Activated T-helper 2 cell treated with anti-CD3 and anti-CD28 coated beads, Interferon-gamma antibody, Interleukin-2, Interleukin-4, amounts not matched to agents 10 μg/mL and 5 μg/mL and 100 μg/mL, durations not matched to agents 14 hours and 24 hours and 36 hours (primary cell): ENCODE measurements around the gene FSIP1. TPM values are rescaled to one million over a fixed set of nuclear protein-coding genes. Genes with fewer than 3 reads are reported as not detected.

Experiments
- DNase-seq: peaks from one replicate; pipeline ENCODE4 v3.0.0; 2021; ENCODE audit warnings: low spot score
- H3K27ac Mint-ChIP-seq: one replicate; pipeline ENCODE4 v1.8.0; 2021; ENCODE audit warnings: mixed read lengths
- H3K27me3 Mint-ChIP-seq: one replicate; pipeline ENCODE4 v1.8.0; 2021; ENCODE audit warnings: low read depth, mixed read lengths
- H3K36me3 Mint-ChIP-seq: one replicate; pipeline ENCODE4 v1.8.0; 2021; ENCODE audit warnings: low read depth, mixed read lengths
- H3K4me1 Mint-ChIP-seq: one replicate; pipeline ENCODE4 v1.8.0; 2021; ENCODE audit warnings: low read depth, mixed read lengths
- H3K4me3 Mint-ChIP-seq: one replicate; pipeline ENCODE4 v1.8.0; 2021; ENCODE audit warnings: low read depth, mild to moderate bottlenecking, moderate library complexity, mixed read lengths
- H3K9me3 Mint-ChIP-seq: one replicate; pipeline ENCODE4 v1.8.0; 2021; ENCODE audit warnings: mixed read lengths
- intact Hi-C: fragments of 100-400 bp; cut with micrococcal nuclease; formaldehyde crosslinking; loops from one replicate; pipeline ENCODE4 v1.15.1; 2023
- total RNA-seq: library from RNA; stranded (reverse); gene quantifications from 2 replicates; pipeline ENCODE4 v1.2.3, GENCODE V29; 2022

Gene FSIP1
- total RNA-seq, 1 donor from 2014 or later: 0.14 TPM

DNA sequence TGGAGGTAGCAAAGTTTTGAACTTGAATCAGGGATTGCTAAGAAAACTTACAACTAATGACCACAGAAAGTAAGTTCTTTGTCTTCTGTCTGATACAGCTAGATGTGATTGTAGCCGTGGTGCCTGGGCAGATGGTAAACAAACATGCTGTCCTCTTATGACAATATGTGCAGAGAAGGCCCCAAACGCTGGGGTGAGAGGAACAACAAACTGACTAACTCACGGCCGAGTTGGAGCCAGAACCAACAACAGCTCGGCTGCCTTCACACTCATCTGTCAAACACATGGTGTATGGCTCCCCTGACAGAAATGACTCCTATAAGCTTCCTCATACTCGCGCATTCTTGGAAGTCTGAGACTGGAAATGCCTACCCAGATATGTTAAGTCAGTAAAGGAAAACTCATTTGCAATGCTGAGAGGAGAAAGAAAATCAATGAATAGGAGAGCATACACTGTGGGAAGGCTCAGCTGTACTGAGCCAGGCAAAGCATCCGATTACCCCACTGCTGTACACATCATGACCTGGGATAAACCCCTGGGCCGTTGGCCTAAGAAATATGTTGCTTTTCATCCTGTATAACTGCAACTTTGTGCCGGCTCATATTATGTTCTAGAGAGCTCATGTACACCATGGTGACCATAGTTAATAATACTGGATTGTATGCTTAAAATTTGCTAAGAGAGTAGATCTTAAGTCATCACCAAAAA lies 196.1 kb downstream of the FSIP1 start:
- H3K27me3 Mint-ChIP-seq: peaks cover 33% of the 10 kb centered on the region
- intact Hi-C loops: no loop called here
- no peaks in the 10 kb centered on the region for H3K36me3 Mint-ChIP-seq

DNA sequence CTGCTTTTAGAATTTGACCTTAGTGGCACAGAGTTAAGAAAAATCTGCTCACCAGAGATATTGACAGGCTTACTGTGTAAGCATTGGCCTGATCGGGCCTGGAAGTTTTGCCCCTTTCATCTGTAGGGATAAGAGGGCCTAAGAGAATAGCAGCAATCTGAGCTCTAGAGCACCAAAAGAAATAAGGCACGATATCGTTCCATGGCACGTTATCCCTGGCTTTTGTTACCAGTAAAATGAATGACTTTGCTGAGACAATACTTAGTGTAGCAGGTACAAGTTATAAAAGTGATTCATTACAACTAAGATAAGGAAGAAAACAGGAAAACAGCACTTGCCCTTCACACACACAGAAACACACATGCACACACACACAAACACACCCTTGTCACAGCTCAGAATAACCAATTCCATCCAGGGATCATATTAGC lies 196.8 kb downstream of the FSIP1 start:
- H3K27ac Mint-ChIP-seq: no peak overlapping the region
- peaks cover 8% of the 10 kb centered on the region for H3K4me1 Mint-ChIP-seq
- H3K36me3 Mint-ChIP-seq: no peaks in the 10 kb centered on the region
- H3K9me3 Mint-ChIP-seq: no peaks in the 10 kb centered on the region
- intact Hi-C loops: no loop called here
- no peak overlapping the region for H3K4me3 Mint-ChIP-seq
- no peak for DNase-seq
- peaks cover 36% of the 10 kb centered on the region for H3K27me3 Mint-ChIP-seq

More for the DNA sequence above, 196.1 kb downstream of the FSIP1 start:
- H3K4me3 Mint-ChIP-seq: no peak overlapping the region
- DNase-seq: no peak
- no peak overlapping the region for H3K27ac Mint-ChIP-seq
- H3K9me3 Mint-ChIP-seq: no peaks in the 10 kb centered on the region
- peaks cover 3% of the 10 kb centered on the region for H3K4me1 Mint-ChIP-seq

GRCh38 chr15:39585389-39585841 lies 197.2 kb downstream of the FSIP1 start:
- Mint-ChIP-seq H3K36me3 (no peaks in the 10 kb centered on the region), H3K27me3 (peaks cover 33% of the 10 kb centered on the region), H3K4me1 (peaks cover 8% of the 10 kb centered on the region), H3K4me3 (no peak overlapping the region), H3K9me3 (no peaks in the 10 kb centered on the region), H3K27ac (no peak overlapping the region)
- intact Hi-C loops: no loop called here
- DNase-seq: no peak

DNA sequence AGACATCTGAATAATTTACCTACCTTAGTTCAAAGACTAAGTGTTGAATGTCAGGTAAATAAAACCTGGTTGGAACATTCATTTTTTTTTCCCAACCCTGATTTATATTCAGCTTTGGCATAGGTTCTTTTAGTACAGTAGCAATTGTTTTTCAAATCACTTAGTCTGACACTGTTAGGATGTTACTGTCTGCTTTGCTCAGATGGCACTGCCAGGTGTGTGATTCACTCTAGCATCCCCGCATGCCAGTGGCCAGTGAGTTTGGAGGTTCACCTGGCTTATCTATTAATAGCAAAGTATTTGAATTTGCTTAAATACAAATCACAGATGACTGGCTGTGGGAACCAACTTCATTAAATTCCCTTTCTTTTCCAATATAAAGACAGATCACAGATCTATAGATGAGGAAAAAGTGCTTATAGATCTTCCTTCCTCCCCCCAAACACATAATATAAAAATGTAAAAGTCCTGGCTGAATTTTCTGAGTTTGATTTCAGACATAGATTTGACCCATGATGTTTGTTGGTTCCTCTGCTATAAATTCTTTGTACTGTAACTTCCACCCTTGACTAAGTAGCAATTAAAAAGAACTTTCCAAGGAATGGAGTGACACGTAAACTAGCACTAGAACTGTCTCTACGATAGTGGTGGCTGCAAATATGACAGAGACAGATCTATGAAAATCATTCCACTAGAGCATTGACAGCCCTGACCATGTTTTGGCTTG lies 197.8 kb downstream of the FSIP1 start:
- Mint-ChIP-seq H3K27ac (no peak overlapping the region), H3K36me3 (no peaks in the 10 kb centered on the region), H3K27me3 (peaks cover 32% of the 10 kb centered on the region), H3K4me3 (no peak overlapping the region), H3K9me3 (no peaks in the 10 kb centered on the region), H3K4me1 (peaks cover 11% of the 10 kb centered on the region)
- intact Hi-C loops: loop anchor here (5.0 kb wide), 2 partner anchors 102 to 878 kb away; no protein-coding TSS in a partner anchor
- DNase-seq: no peak

GRCh38 chr15:39584266-39584659 lies 198.4 kb downstream of the FSIP1 start:
- Mint-ChIP-seq H3K4me3 (no peak overlapping the region), H3K27me3 (peaks cover 37% of the 10 kb centered on the region), H3K27ac (no peak overlapping the region), H3K4me1 (peaks cover 15% of the 10 kb centered on the region), H3K36me3 (no peaks in the 10 kb centered on the region), H3K9me3 (no peaks in the 10 kb centered on the region)
- DNase-seq: no peak
- intact Hi-C loops: loop anchor here (5.0 kb wide), 2 partner anchors 103 to 877 kb away; no protein-coding TSS in a partner anchor

DNA sequence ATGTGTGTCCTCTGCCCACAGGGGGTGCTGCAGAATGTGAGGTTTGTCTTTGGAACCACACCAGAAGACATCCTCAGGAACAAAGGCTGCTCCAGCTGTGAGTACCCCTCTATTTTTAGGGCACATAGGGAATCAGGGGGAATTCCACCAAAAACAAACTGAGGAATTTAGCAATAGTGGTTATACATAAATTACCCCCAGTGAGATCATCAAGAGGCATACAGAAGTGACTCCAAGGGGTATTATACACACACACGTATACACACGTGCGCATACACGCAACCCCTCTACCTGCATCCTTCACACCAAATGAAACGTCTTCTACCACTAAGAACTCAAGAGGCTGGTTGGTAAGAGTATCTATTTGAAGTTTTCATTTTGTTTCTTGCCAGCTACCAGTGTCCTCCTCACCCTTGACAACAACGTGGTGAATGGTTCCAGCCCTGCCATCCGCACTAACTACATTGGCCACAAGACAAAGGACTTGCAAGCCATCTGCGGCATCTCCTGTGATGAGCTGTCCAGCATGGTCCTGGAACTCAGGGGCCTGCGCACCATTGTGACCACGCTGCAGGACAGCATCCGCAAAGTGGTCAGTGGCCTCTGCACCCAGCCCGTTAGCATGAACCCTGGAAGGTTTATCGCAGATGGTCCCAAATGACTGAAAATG lies 198.9 kb downstream of the FSIP1 start:
- DNase-seq: no peak
- no peak overlapping the region for H3K27ac Mint-ChIP-seq
- intact Hi-C loops: loop anchor here (2.0 to 5.0 kb wide), 4 partner anchors 39 to 876 kb away; no protein-coding TSS in a partner anchor
- H3K9me3 Mint-ChIP-seq: no peaks in the 10 kb centered on the region
- H3K4me3 Mint-ChIP-seq: no peak overlapping the region
- H3K36me3 Mint-ChIP-seq: no peaks in the 10 kb centered on the region
- peaks cover 17% of the 10 kb centered on the region for H3K4me1 Mint-ChIP-seq
- H3K27me3 Mint-ChIP-seq: peaks cover 38% of the 10 kb centered on the region

- no peak overlapping the region for H3K27ac Mint-ChIP-seq
- no peak overlapping the region for H3K4me3 Mint-ChIP-seq
- no peaks in the 10 kb centered on the region for H3K9me3 Mint-ChIP-seq
- no peak for DNase-seq
- intact Hi-C loops: loop anchor here (2.0 to 5.0 kb wide), 4 partner anchors 40 to 876 kb away; no protein-coding TSS in a partner anchor
- H3K36me3 Mint-ChIP-seq: no peaks in the 10 kb centered on the region
- peaks cover 44% of the 10 kb centered on the region for H3K27me3 Mint-ChIP-seq
- H3K4me1 Mint-ChIP-seq: peaks cover 17% of the 10 kb centered on the region
Observed at GRCh38 chr15:39582977-39583595, 199.6 kb downstream of the FSIP1 start.

GRCh38 chr15:39582286-39582976 lies 200.2 kb downstream of the FSIP1 start:
- peaks cover 17% of the 10 kb centered on the region for H3K4me1 Mint-ChIP-seq
- no peak for DNase-seq
- no peaks in the 10 kb centered on the region for H3K9me3 Mint-ChIP-seq
- no peak overlapping the region for H3K4me3 Mint-ChIP-seq
- H3K36me3 Mint-ChIP-seq: no peaks in the 10 kb centered on the region
- H3K27ac Mint-ChIP-seq: no peak overlapping the region
- H3K27me3 Mint-ChIP-seq: peaks cover 47% of the 10 kb centered on the region
- intact Hi-C loops: loop anchor here (2.0 to 5.0 kb wide), 4 partner anchors 40 to 875 kb away; no protein-coding TSS in a partner anchor

- H3K9me3 Mint-ChIP-seq: no peaks in the 10 kb centered on the region
- H3K4me3 Mint-ChIP-seq: peak overlapping the region; percentile 65
- H3K36me3 Mint-ChIP-seq: no peaks in the 10 kb centered on the region
- H3K27ac Mint-ChIP-seq: no peak overlapping the region
- H3K27me3 Mint-ChIP-seq: peaks cover 47% of the 10 kb centered on the region
- intact Hi-C loops: loop anchor here (2.0 to 5.0 kb wide), 5 partner anchors 41 to 875 kb away; no protein-coding TSS in a partner anchor
- DNase-seq: no peak
- H3K4me1 Mint-ChIP-seq: peaks cover 17% of the 10 kb centered on the region
Observed at GRCh38 chr15:39581793-39582285, 200.8 kb downstream of the FSIP1 start.

DNA sequence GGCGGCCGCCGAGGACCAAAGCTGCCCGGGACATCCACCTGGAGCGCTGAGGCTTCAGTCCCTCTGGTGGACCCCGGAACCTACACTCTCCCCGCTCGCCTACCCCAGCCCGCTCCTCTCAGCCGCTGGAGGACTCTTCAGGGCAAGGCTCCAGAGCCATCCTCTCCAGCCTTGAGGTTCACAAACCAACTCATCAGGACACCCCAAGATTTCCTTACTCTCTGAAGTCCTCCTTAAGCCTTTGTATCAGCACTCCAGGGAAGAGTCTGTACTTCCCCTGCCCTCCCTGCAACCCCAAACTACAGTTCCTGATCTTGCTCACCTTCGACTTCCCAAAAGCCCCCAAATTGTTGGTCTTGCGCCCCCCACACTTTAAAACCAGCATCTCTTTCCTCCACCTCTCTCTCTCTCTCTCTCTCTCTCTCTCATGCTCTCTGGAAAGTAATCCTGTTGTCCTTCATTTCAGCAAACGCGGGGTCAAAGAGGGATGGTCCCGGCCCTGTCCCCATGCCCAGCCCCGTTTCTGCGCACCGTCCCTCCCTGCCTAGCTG lies 201.3 kb downstream of the FSIP1 start:
- Mint-ChIP-seq H3K4me1 (peaks cover 17% of the 10 kb centered on the region), H3K4me3 (peak overlapping the region; percentile 65), H3K36me3 (no peaks in the 10 kb centered on the region), H3K27ac (peak overlapping the region; percentile 10), H3K9me3 (no peaks in the 10 kb centered on the region), H3K27me3 (peaks cover 49% of the 10 kb centered on the region)
- intact Hi-C loops: loop anchor here (2.0 to 5.0 kb wide), 3 partner anchors 106 to 874 kb away; no protein-coding TSS in a partner anchor
- no peak for DNase-seq

- peak within 1 kb of the TSS; percentile 10 for H3K27ac Mint-ChIP-seq
- no peak for DNase-seq
- H3K36me3 Mint-ChIP-seq: no peaks in the 10 kb centered on the region
- peak within 1 kb of the TSS; percentile 65 for H3K4me3 Mint-ChIP-seq
- H3K4me1 Mint-ChIP-seq: peaks cover 17% of the 10 kb centered on the region
- H3K27me3 Mint-ChIP-seq: peaks cover 51% of the 10 kb centered on the region
- no peaks in the 10 kb centered on the region for H3K9me3 Mint-ChIP-seq
- intact Hi-C loops: loop anchor here (1.0 to 5.0 kb wide), 4 partner anchors 107 to 873 kb away; no protein-coding TSS in a partner anchor
Observed at GRCh38 chr15:39580485-39581241, 202.0 kb downstream of the FSIP1 start, which contains the start of gene THBS1. Gene THBS1 (plus strand): TSS chr15:39581079. CDS start chr15:39581858, 779 bp downstream.
